DND-41 (cell line): Measurements from ENCODE around the gene CLBA1.
"Not testable (repeated sequence)": the region's sequence is repeated elsewhere in the genome, so short reads cannot be mapped to it uniquely, and the experiment has no call there.

ENCODE experiments used
- ATAC-seq: fragments of 200-7000 bp; cut with Tn5 transposase; 3 replicates; pipeline ENCODE4 v1.9.1; 2021; ENCODE audit warnings: low read depth; ENCODE audit not compliant: insufficient read depth
- DNase-seq: peaks from one replicate; pipeline ENCODE4 v3.0.0-alpha.2; 2020
- H2AFZ ChIP-seq: 2 replicates; pipeline ENCODE4 v1.6.0; 2012; ENCODE audit warnings: low read depth, low read length
- H3K27ac ChIP-seq: 2 replicates; pipeline ENCODE4 v1.5.1; 2012; ENCODE audit warnings: low read length, inconsistent platforms
- H3K27me3 ChIP-seq: fragments of 200-600 bp; sonication (generic); 2 replicates; pipeline ENCODE4 v1.6.0; 2012; ENCODE audit warnings: low read length, mild to moderate bottlenecking, inconsistent platforms; ENCODE audit not compliant: insufficient read depth, poor library complexity
- H3K36me3 ChIP-seq: 2 replicates; pipeline ENCODE4 v1.5.1; 2012; ENCODE audit warnings: low read length, inconsistent platforms; ENCODE audit not compliant: insufficient read depth
- H3K4me1 ChIP-seq: 2 replicates; pipeline ENCODE4 v1.5.1; 2012; ENCODE audit warnings: mild to moderate bottlenecking, low read length; ENCODE audit not compliant: insufficient read depth
- H3K4me2 ChIP-seq: 2 replicates; pipeline ENCODE4 v1.6.0; 2012; ENCODE audit warnings: mild to moderate bottlenecking, moderate library complexity, low read length, inconsistent platforms; ENCODE audit not compliant: insufficient read depth
- H3K4me3 ChIP-seq, 2 experiments: fragments of 200-600 bp in 1 of 2; shearing (Covaris generic) in 1 of 2; 2 replicates each; pipeline ENCODE4 v1.5.1; 2012 to 2016; ENCODE audit warnings: inconsistent platforms in 2 of 2, low read length in 2 of 2, mild to moderate bottlenecking in 2 of 2, low read depth in 1 of 2, moderate library complexity in 1 of 2
- H3K79me2 ChIP-seq: 2 replicates; pipeline ENCODE4 v1.6.0; 2012; ENCODE audit warnings: low read length, inconsistent platforms; ENCODE audit not compliant: insufficient read depth
- H3K9ac ChIP-seq: 2 replicates; pipeline ENCODE4 v1.6.0; 2012; ENCODE audit warnings: low read depth, mild to moderate bottlenecking, inconsistent platforms, low read length, moderate library complexity
- H3K9me3 ChIP-seq: 2 replicates; pipeline ENCODE4 v1.5.1; 2012; ENCODE audit warnings: low read length, moderate library complexity, mild to moderate bottlenecking, inconsistent platforms; ENCODE audit not compliant: insufficient read depth, severe bottlenecking
- H4K20me1 ChIP-seq: 2 replicates; pipeline ENCODE4 v1.6.0; 2012; ENCODE audit warnings: low read length; ENCODE audit not compliant: insufficient read depth
- CTCF ChIP-seq: IDR thresholded peaks from 2 replicates; pipeline ENCODE4 v1.5.1; 2012; ENCODE audit warnings: borderline replicate concordance, low read length, moderate library complexity, mild to moderate bottlenecking; ENCODE audit not compliant: poor library complexity, severe bottlenecking; ENCODE audit errors: extremely low read depth
- EZH2 ChIP-seq: IDR thresholded peaks from 3 replicates; pipeline ENCODE4 v1.6.1; 2012; ENCODE audit warnings: borderline replicate concordance, low read depth, mild to moderate bottlenecking, moderate library complexity, low read length, inconsistent platforms; ENCODE audit not compliant: severe bottlenecking

Gene CLBA1

GRCh38 chr14:104950021-104950420 lies 35.6 kb upstream of the CLBA1 start:
- no peak for ATAC-seq
- H3K9me3 ChIP-seq: no peaks in the 10 kb centered on the region
- no peaks in the 10 kb centered on the region for H3K79me2 ChIP-seq
- TF ChIP-seq EZH2: no peak
- TF ChIP-seq CTCF: no peak
- no peak for DNase-seq
- H2AFZ ChIP-seq: no peak overlapping the region
- H3K27ac ChIP-seq: no peak overlapping the region
- H3K4me3 ChIP-seq: no peak overlapping the region
- H3K9ac ChIP-seq: no peak overlapping the region
- H3K36me3 ChIP-seq: no peaks in the 10 kb centered on the region
- H3K27me3 ChIP-seq: no peaks in the 10 kb centered on the region
- no peaks in the 10 kb centered on the region for H4K20me1 ChIP-seq
- no peaks in the 10 kb centered on the region for H3K4me1 ChIP-seq
- H3K4me2 ChIP-seq: no peak overlapping the region

- ATAC-seq, H3K4me3 ChIP-seq, H4K20me1 ChIP-seq, H3K4me2 ChIP-seq, H2AFZ ChIP-seq, DNase-seq, H3K36me3 ChIP-seq, H3K79me2 ChIP-seq, H3K4me1 ChIP-seq, H3K27me3 ChIP-seq, H3K9me3 ChIP-seq, H3K9ac ChIP-seq, H3K27ac ChIP-seq: not testable (repeated sequence)
These were observed 34.9 kb upstream of the CLBA1 start for GRCh38 chr14:104950701-104951100.

- not testable (repeated sequence) for H2AFZ ChIP-seq, H3K79me2 ChIP-seq, ATAC-seq, H3K9me3 ChIP-seq, DNase-seq, H3K4me1 ChIP-seq, H3K4me3 ChIP-seq, H3K9ac ChIP-seq, H3K27ac ChIP-seq, H4K20me1 ChIP-seq, H3K27me3 ChIP-seq, H3K4me2 ChIP-seq, H3K36me3 ChIP-seq
These were observed 33.5 kb upstream of the CLBA1 start for GRCh38 chr14:104951863-104952657.

- Histone ChIP-seq H3K9me3 (no peaks in the 10 kb centered on the region), H2AFZ (no peak overlapping the region), H3K36me3 (no peaks in the 10 kb centered on the region), H3K9ac (no peak overlapping the region), H3K4me2 (no peak overlapping the region), H4K20me1 (no peaks in the 10 kb centered on the region), H3K27ac (no peak overlapping the region), H3K79me2 (no peaks in the 10 kb centered on the region), H3K27me3 (no peaks in the 10 kb centered on the region), H3K4me1 (no peaks in the 10 kb centered on the region), H3K4me3 (no peak overlapping the region)
- ATAC-seq (no peak), DNase-seq (no peak)
- TF ChIP-seq EZH2 (no peak), CTCF (no peak)
These were observed 32.5 kb upstream of the CLBA1 start for GRCh38 chr14:104953097-104953496.
